Transverse colon (tissue), 4 donors: ENCODE results near the gene LMO4. TPM values are rescaled to one million over a fixed set of nuclear protein-coding genes. Genes with fewer than 3 reads are reported as not detected.

Experiments used
- DNase-seq: peaks from one replicate; pipeline ENCODE4 v3.0.0-alpha.2; 2019
- H3K27ac ChIP-seq, 4 donors: fragments of 200-600 bp; sonication (generic); 2 replicates each; pipeline ENCODE4 v1.5.1; 2016 to 2018; ENCODE audit warnings: inconsistent platforms in 4 of 4
- H3K27me3 ChIP-seq: fragments of 200-600 bp; sonication (generic); 2 replicates; pipeline ENCODE4 v1.5.1; 2017; ENCODE audit warnings: inconsistent platforms
- H3K36me3 ChIP-seq, 4 donors: fragments of 200-600 bp; sonication (generic); 2 replicates each; pipeline ENCODE4 v1.5.1; 2017 to 2019; ENCODE audit warnings: inconsistent platforms in 4 of 4
- H3K4me1 ChIP-seq, 4 donors: fragments of 200-600 bp; sonication (generic); 2 replicates each; pipeline ENCODE4 v1.5.1; 2017 to 2020; ENCODE audit warnings: inconsistent platforms in 4 of 4
- H3K4me3 ChIP-seq, 4 donors: fragments of 200-600 bp; sonication (generic); 1 replicate in 1 of 4; 2 replicates in 3 of 4; pipeline versions ENCODE4 v1.5.1 to v1.6.1; 2017 to 2019; ENCODE audit warnings: inconsistent platforms in 4 of 4
- H3K9me3 ChIP-seq, 2 donors: fragments of 200-600 bp; sonication (generic); 2 replicates each; pipeline ENCODE4 v1.5.1; 2017 to 2019; ENCODE audit warnings: inconsistent platforms in 2 of 2
- CTCF ChIP-seq, 5 experiments: fragments of 200-600 bp in 3 of 5; fragments of 450-650 bp in 2 of 5; sonication (generic) in 3 of 5; IDR thresholded peaks; 1 replicate in 2 of 5; 2 replicates in 3 of 5; pipeline ENCODE4 v1.5.1; 2016 to 2017; ENCODE audit warnings: antibody characterized with exemption in 5 of 5, inconsistent platforms in 3 of 5, mild to moderate bottlenecking in 2 of 5, moderate library complexity in 1 of 5
- EP300 ChIP-seq: sonication (generic); formaldehyde crosslinking; IDR thresholded peaks from one replicate; pipeline ENCODE4 v1.6.1; 2017; ENCODE audit warnings: antibody characterized with exemption, low read depth
- POLR2A ChIP-seq: fragments of 450-650 bp; IDR thresholded peaks from one replicate; pipeline ENCODE4 v1.6.1; 2016; ENCODE audit warnings: antibody characterized with exemption, mild to moderate bottlenecking, moderate library complexity
- POLR2AphosphoS5 ChIP-seq, 3 donors: sonication (generic); formaldehyde crosslinking; IDR thresholded peaks; one replicate each; pipeline ENCODE4 v1.6.1; 2016; ENCODE audit warnings: antibody characterized with exemption in 3 of 3
- WGBS, 2 donors: methylation state at CpG; one replicate each; pipeline ENCODE4 v1.1.5; 2018; ENCODE audit warnings: low coverage in 1 of 2; 5-methylcytosine and 5-hydroxymethylcytosine counted together
- in situ Hi-C, 4 donors: fragments of 200-750 bp; cut with MboI; loops; one replicate each; pipeline versions ENCODE4 v1.15.0 to v1.15.1; 2017; ENCODE audit warnings: low sequenced_read_pairs in 3 of 4, low pct_ligation_motif_present in 1 of 4, low pct_unique_long_range_greater_than_20kb in 1 of 4
- intact Hi-C: fragments of 100-400 bp; cut with DNase I; formaldehyde crosslinking; loops from one replicate; pipeline ENCODE4 v1.15.1; 2023; ENCODE audit warnings: low total_unique reads
- total RNA-seq, 4 donors: library from RNA; depleted of rRNA; stranded (reverse); fragments of >200 nt; gene quantifications; one replicate each; pipeline ENCODE4 v1.1.0, GENCODE V29; 2016

LMO4 gene
- total RNA-seq, 4 donors from 2014 or later = 8.4 to 22.4 (median 16.4) TPM

GRCh38 chr1:87305762-87306161 lies 22.9 kb upstream of the LMO4 start:
- in situ Hi-C loops (loop anchor here in 1 of 4 donors (25.0 kb wide), 1 partner anchor 757 kb away; no protein-coding TSS in a partner anchor), intact Hi-C loops (no loop called here)
- 61 to 68% methylated on average over 7 of the region's 7 CpGs for WGBS, 2 donors
- no peaks in the 10 kb centered on the region for H3K4me1 ChIP-seq
- DNase-seq = no peak
- H3K27ac ChIP-seq = no peak overlapping the region
- TF ChIP-seq EP300 = no peak
- TF ChIP-seq POLR2AphosphoS5 (IDR thresholded peaks at IDR 0.05) = no peak
- no peak for TF ChIP-seq POLR2A
- no peak for TF ChIP-seq CTCF (IDR thresholded peaks at IDR 0.05)
- no peaks in the 10 kb centered on the region for H3K36me3 ChIP-seq
- no peak overlapping the region for H3K4me3 ChIP-seq
- no peaks in the 10 kb centered on the region for H3K27me3 ChIP-seq
- no peaks in the 10 kb centered on the region for H3K9me3 ChIP-seq

- no peak for DNase-seq
- Histone ChIP-seq H3K36me3 (no peaks in the 10 kb centered on the region), H3K9me3 (no peaks in the 10 kb centered on the region), H3K4me1 (no peaks in the 10 kb centered on the region), H3K4me3 (no peak overlapping the region), H3K27me3 (no peaks in the 10 kb centered on the region), H3K27ac (no peak overlapping the region)
- TF ChIP-seq POLR2AphosphoS5 (IDR thresholded peaks at IDR 0.05) = no peak
- TF ChIP-seq EP300 = no peak
- no peak for TF ChIP-seq POLR2A
- TF ChIP-seq CTCF (IDR thresholded peaks at IDR 0.05) = no peak
- WGBS, 2 donors = 79 to 87% methylated on average over 8 of the region's 8 CpGs
- intact Hi-C loops (no loop called here), in situ Hi-C loops (loop anchor here in 1 of 4 donors (25.0 kb wide), 1 partner anchor 755 kb away; no protein-coding TSS in a partner anchor)
Observed at GRCh38 chr1:87307306-87307705, 21.4 kb upstream of the LMO4 start.

GRCh38 chr1:87307931-87308330 lies 20.7 kb upstream of the LMO4 start:
- no peak overlapping the region for H3K4me3 ChIP-seq
- H3K9me3 ChIP-seq = no peaks in the 10 kb centered on the region
- no peaks in the 10 kb centered on the region for H3K27me3 ChIP-seq
- TF ChIP-seq POLR2AphosphoS5 (IDR thresholded peaks at IDR 0.05) (no peak), CTCF (IDR thresholded peaks at IDR 0.05) (no peak), EP300 (no peak), POLR2A (no peak)
- 60 to 62% methylated on average over 4 of the region's 4 CpGs for WGBS, 2 donors
- no peaks in the 10 kb centered on the region for H3K4me1 ChIP-seq
- DNase-seq = no peak
- no peak overlapping the region for H3K27ac ChIP-seq
- no peaks in the 10 kb centered on the region for H3K36me3 ChIP-seq
- in situ Hi-C loops = loop anchor here in 1 of 4 donors (25.0 kb wide), 1 partner anchor 754 kb away; no protein-coding TSS in a partner anchor
- intact Hi-C loops = no loop called here

- Histone ChIP-seq H3K4me1 (no peaks in the 10 kb centered on the region), H3K4me3 (no peak overlapping the region), H3K27me3 (no peaks in the 10 kb centered on the region), H3K36me3 (no peaks in the 10 kb centered on the region), H3K9me3 (no peaks in the 10 kb centered on the region), H3K27ac (no peak overlapping the region)
- in situ Hi-C loops (loop anchor here in 1 of 4 donors (25.0 kb wide), 1 partner anchor 748 kb away; no protein-coding TSS in a partner anchor), intact Hi-C loops (no loop called here)
- TF ChIP-seq POLR2A (no peak), EP300 (no peak), CTCF (IDR thresholded peaks at IDR 0.05) (no peak), POLR2AphosphoS5 (IDR thresholded peaks at IDR 0.05) (no peak)
- WGBS, 2 donors = 84 to 94% methylated on average over 6 of the region's 6 CpGs
- no peak for DNase-seq
Observed at GRCh38 chr1:87314091-87314490, 14.6 kb upstream of the LMO4 start.
